ENCODE data around the gene CNIH2.

DNA sequence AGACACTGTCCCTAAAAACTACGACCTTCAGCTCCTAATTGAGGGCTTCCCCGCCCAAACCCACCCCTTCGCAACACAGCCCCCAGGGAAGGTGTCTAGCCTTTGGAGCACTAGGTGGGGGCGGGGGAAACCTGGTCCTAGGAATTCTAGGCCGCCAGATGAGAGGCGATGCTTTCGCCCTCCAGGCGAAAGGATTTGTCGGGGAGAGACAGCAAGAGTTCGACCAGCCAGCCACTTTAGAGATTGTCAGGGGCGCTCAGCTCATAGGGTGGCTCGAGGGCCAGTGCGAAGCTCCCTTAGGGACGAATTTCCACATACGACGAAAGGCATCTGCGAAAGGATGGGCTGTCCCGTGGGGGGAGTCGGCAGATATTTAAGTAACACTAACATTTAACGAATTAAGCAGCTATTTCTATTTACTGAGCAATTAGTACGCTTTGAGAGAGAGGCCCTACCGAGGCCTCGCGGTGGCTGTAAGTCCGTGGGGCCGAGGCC, 33.5 kb downstream of the CNIH2 start:
- TF ChIP-seq, protein P1, sequence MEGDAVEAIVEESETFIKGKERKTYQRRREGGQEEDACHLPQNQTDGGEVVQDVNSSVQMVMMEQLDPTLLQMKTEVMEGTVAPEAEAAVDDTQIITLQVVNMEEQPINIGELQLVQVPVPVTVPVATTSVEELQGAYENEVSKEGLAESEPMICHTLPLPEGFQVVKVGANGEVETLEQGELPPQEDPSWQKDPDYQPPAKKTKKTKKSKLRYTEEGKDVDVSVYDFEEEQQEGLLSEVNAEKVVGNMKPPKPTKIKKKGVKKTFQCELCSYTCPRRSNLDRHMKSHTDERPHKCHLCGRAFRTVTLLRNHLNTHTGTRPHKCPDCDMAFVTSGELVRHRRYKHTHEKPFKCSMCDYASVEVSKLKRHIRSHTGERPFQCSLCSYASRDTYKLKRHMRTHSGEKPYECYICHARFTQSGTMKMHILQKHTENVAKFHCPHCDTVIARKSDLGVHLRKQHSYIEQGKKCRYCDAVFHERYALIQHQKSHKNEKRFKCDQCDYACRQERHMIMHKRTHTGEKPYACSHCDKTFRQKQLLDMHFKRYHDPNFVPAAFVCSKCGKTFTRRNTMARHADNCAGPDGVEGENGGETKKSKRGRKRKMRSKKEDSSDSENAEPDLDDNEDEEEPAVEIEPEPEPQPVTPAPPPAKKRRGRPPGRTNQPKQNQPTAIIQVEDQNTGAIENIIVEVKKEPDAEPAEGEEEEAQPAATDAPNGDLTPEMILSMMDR (IDR thresholded peaks at IDR 0.05): peak in 1 of 5 experiments; percentile 87
- TF ChIP-seq POLR2A (IDR thresholded peaks at IDR 0.05): no peak
- no peak for TF ChIP-seq POLR2AphosphoS5 (IDR thresholded peaks at IDR 0.05)
- TF ChIP-seq EP300 (IDR thresholded peaks at IDR 0.05; ENCODE audit: low read depth): no peak
